Transverse colon (tissue), 4 donors: Measurements from ENCODE around the gene ZNF516.

Experiments
- CTCF ChIP-seq, 5 experiments: fragments of 200-600 bp in 3 of 5; fragments of 450-650 bp in 2 of 5; sonication (generic) in 3 of 5; IDR thresholded peaks; 1 replicate in 2 of 5; 2 replicates in 3 of 5; pipeline ENCODE4 v1.5.1; 2016 to 2017; ENCODE audit warnings: antibody characterized with exemption in 5 of 5, inconsistent platforms in 3 of 5, mild to moderate bottlenecking in 2 of 5, moderate library complexity in 1 of 5
- EP300 ChIP-seq: sonication (generic); formaldehyde crosslinking; IDR thresholded peaks from one replicate; pipeline ENCODE4 v1.6.1; 2017; ENCODE audit warnings: antibody characterized with exemption, low read depth
- POLR2A ChIP-seq: fragments of 450-650 bp; IDR thresholded peaks from one replicate; pipeline ENCODE4 v1.6.1; 2016; ENCODE audit warnings: antibody characterized with exemption, mild to moderate bottlenecking, moderate library complexity
- POLR2AphosphoS5 ChIP-seq, 3 donors: sonication (generic); formaldehyde crosslinking; IDR thresholded peaks; one replicate each; pipeline ENCODE4 v1.6.1; 2016; ENCODE audit warnings: antibody characterized with exemption in 3 of 3

- TF ChIP-seq CTCF (IDR thresholded peaks at IDR 0.05) (no peak), POLR2A (no peak), EP300 (no peak), POLR2AphosphoS5 (IDR thresholded peaks at IDR 0.05) (no peak)
Observed at GRCh38 chr18:76369791-76370190, 125.3 kb downstream of the ZNF516 start.
